HG03095 (cell line): ENCODE results near the gene SYT8.

Experiments used
- ATAC-seq: cut with Tn5 transposase; IDR thresholded peaks from one replicate; pipeline ENCODE4 v1.9.1; 2021; ENCODE audit warnings: moderate library complexity; ENCODE audit not compliant: unreplicated experiment

Gene SYT8

DNA sequence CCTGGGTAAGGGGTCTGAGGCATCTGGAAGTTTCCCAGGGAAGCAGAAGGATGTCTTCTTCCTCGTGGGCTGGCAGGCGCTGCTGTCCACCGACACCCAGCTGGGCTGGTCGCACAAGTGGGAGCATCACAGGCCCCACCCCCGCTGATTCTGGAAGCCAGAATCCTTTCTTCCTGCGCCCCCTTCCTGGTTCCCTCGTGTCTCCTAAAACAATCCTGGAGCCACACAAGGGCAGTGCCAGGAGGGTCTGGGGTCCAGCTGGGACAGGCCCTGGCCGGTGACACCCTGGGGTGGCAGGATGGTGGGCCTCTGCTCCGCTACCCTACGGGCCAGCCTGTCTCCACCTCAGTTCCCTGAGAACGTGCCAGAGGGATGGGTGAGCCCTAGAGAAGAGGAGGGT is 22.3 kb downstream of the SYT8 start:
- no peak for ATAC-seq

GRCh38 chr11:1858154-1858553 is 23.4 kb downstream of the SYT8 start:
- ATAC-seq = no peak

GRCh38 chr11:1858576-1858975 is 23.8 kb downstream of the SYT8 start:
- no peak for ATAC-seq

- ATAC-seq = no peak
Observed at GRCh38 chr11:1859004-1859403, 24.2 kb downstream of the SYT8 start.

DNA sequence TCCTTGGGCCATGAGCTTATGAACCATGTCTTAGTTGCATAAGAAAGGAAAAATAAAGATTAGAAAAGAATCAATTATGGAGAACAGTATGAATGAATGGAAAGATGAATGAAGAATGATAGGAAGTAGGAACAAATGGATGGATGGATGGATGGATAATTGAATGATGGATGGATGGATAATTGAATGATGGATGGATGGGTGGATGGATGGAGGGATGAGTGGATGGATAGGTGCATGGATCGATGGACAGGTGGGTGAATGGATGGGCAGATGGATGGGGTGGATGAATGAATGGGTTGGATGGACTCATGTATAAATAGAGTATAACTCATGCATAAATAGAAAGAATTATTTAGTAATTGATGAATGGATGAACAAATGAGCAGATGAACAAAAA is 25.3 kb downstream of the SYT8 start:
- no peak for ATAC-seq

- ATAC-seq = no peak
Observed at GRCh38 chr11:1861435-1862411, 26.9 kb downstream of the SYT8 start.

GRCh38 chr11:1862588-1863351 is 28.0 kb downstream of the SYT8 start:
- ATAC-seq = no peak

DNA sequence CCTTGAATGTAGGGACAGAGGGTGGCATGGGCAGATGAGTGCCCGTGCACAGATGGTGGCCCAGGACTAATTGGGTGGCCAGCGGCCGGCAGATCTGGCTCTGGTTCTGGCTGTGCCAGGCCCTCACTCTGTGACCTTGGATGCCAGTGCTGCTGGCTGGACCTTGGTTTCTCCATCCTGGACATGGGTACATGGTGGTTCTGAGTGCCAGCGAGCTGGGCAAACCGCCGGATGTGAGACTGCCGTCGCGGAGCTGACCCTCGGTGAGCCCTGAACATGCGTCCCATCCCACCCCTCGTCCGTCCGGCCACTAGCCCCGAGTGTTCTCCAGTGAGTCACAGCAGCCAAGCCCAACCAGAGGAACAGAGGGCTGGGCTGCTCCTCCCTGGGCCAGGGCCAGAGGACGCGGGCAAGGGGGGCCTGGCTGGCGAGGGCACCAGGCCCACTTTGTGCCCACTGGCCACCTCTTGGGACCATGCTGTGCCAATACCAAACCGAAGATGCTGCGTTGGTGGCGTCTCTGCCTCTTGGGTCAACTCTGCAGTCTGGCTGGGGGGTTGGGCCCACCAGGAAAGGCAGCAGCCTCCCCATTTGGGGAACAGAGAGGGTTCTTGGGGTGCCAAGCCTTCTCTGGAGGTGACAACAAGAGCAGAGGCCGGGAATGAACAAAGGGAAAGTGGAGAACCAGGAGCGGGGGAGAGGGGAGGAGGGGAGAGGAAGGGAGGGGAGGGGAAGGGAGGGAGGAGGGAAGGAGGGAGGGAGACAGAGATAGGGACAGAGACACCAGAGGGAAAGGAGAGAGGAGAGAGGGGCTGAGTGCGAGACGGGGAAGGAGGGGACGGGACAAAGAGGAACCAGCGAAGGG is 28.8 kb downstream of the SYT8 start:
- ATAC-seq = no peak

DNA sequence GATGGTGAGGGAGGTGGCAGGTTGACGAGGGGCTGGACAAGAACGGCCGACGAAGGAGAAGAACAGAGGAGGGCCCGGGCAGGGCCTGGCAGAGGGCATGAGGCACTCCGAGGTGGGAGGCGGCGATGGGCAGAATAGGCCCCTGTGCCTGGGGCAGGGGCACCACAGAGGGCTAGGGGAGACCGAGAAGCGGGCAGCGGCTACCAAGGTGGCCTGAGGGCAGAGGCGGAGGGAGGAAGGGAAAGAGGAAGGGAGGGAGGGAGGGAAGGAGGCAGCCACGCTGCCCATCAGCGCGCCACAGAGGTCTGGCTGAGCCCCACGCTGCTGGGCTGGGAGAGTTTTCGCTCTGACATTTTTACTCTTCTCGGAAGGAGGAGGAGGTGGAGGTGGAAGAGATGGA is 29.4 kb downstream of the SYT8 start:
- no peak for ATAC-seq

- no peak for ATAC-seq
Observed at GRCh38 chr11:1864831-1865665, 30.3 kb downstream of the SYT8 start.

DNA sequence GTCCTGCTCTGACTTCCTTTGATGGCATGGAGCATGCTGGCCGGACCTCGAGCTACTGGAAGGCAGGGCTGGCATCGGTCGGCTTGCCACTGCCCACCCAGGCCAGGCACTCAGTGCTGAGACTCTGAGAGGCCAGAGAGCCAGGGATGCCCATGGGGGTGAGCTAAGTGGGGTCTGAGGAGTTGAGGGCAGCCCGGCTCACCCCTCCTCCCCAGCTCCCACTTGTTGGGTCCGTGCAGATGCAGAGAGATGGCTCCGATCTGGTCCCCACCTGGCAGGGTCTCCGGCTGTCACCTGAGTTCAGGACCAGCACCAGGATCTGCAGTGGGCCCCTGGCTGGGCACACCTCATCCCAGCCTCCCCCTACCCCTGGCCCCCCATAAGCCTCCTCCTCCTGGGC is 31.4 kb downstream of the SYT8 start:
- ATAC-seq = no peak

DNA sequence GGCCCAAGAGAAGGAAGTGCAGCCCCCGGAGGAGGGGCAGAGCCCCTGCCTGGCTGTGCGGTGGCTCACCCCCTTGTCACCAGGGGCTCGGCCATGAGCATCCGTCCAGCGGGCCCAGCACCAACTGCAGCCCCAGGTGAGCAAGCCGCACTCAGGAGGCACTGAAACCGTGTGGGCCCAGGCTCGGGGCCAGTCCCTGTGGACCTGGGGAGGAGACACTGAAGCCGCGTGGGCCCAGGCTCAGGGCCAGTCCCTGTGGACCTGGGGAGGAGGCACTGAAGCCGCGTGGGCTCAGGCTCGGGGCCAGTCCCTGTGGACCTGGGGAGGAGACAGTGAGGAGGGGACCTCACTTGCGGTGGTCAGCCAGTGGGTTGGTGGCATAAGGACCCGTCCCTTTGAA is 32.0 kb downstream of the SYT8 start:
- no peak for ATAC-seq

GRCh38 chr11:1867381-1867780 is 32.6 kb downstream of the SYT8 start:
- no peak for ATAC-seq

DNA sequence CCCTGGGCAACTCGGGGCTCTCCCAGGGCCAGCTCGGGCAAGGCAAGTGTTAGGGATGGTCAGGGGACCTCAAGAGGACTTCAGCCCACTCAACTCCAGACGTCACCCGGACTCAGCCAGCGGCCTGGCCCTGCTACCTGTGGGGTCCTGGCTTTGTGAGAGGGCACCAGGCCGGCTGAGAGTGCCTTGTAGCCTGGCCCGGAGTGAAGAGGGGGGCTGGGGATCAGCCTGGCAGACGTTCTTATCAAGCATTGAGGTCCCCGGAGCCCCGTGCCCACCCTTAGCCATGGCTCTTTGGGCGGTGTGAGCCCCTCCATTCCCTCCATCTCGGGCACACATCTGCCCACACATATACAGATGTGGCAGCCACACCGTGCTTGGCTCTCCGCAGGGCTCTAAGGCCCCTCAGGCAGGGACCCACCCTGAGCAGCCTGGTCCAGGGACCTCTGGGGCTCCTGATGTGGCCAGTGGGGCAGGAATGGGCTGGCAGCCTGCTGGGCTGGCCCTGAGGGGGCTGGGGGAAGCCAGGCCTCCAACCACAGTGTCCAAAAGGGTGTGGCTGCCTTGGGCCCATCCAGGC is 33.4 kb downstream of the SYT8 start:
- no peak for ATAC-seq

DNA sequence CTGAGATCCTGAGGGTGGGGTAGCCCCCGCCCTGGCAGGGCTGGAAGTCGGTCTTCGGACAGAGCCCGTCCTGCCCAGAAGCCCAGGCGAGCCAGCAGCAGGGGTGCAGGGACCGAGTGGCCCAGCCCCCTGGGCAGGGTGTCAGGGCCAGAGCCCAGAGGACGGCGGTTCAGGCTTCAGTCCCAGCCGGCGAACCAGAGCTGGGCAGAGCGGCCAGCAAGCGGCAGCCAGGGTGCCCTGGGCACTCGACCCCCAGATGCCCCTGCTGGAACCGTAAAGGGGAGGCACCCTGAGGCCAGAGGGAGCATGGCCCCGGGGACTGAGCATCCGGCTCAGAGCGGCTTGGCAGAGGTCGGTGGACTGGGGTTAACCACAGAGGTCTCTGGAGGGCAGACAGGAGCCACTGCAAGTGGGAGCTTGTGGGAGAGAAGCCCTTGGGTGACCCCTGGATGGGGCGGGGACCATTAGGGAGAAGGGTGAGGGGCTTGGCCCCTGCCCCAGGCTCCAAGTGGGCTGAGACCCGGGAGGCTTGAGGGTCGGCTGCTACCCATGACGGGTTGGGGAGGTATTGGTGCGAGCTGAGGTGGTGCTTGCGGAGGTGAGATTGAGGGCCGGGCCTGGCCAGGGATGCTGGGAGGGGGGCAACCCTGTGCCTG is 34.0 kb downstream of the SYT8 start:
- no peak for ATAC-seq

DNA sequence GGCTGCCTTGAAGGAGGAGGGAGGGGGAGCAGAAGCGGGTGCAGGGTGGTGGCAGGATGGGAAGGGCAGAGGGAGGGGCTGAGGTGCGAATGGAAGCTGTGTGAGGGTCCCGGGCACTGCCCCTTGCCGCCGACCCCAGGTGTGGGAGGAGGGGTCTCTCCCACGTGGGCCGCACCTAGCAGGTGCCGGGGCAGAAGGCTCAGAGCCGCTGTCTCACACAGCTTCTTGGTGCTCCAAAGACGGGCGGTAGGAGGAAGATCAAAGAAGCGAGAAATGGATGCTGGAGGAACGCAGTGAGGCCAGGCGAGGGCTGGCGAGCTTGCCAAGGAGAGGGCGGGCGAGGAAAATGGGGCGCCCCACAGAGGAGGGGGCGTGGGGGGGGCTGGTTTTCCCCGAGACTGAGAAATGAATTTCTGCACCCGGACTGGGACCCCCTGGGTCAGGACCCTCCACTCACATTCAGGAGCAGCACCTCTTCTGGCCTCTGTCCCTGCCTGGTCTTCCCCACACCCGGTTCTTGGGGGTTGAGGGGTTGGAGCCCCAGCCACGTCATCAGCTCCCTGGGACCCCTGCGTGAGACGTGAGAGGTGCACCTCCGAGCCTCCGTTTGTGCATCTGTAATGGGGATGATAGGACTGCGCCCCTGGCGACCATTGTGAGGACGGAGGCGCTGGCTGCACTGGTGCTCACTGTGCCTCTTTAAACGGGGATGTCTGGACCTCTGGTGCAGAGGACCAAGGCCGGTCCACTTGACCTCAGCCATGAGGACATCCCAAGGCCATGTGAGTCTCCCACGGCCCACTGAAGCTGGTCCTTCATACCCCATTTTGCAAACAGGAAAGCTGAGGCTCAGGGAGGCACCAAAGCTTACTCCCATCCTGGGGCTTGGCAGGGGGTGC is 34.9 kb downstream of the SYT8 start:
- no peak for ATAC-seq

GRCh38 chr11:1870326-1870696 is 35.5 kb downstream of the SYT8 start:
- ATAC-seq = no peak

- no peak for ATAC-seq
Observed at GRCh38 chr11:1870721-1871466, 36.1 kb downstream of the SYT8 start.
